ENCODE measurements around the gene C19orf38. TPM values are rescaled to one million over a fixed set of nuclear protein-coding genes. Genes with fewer than 3 reads are reported as not detected.

The C19orf38 gene
- total RNA-seq, 2 donors from 2014 or later = 0.24 TPM; not detected in 1

GRCh38 chr19:10803252-10803651 lies 45.0 kb upstream of the C19orf38 start:
- H3K9me3 Mint-ChIP-seq = no peaks in the 10 kb centered on the region
- peak overlapping the region; percentile 91 for H3K27ac Mint-ChIP-seq
- WGBS, 2 experiments (ENCODE audit: insufficient coverage in 1 of 2, insufficient read length in 1 of 2) = 91 to 100% methylated on average over 2 to 9 of the region's 9 CpGs
- no peak for DNase-seq
- peaks cover 60% of the 10 kb centered on the region for H3K36me3 Mint-ChIP-seq (ENCODE audit: low read depth)
- no peaks in the 10 kb centered on the region for H3K27me3 Mint-ChIP-seq (ENCODE audit: insufficient read depth)
- no peak overlapping the region for H3K9ac ChIP-seq (ENCODE audit: extremely low read depth, low read length, poor library complexity, severe bottlenecking)
- no peaks in the 10 kb centered on the region for H3K27me3 ChIP-seq (ENCODE audit: control insufficient read depth, insufficient read depth, low read length, poor library complexity, severe bottlenecking)
- H3K27ac ChIP-seq (ENCODE audit: low read depth, low read length) = no peak overlapping the region
- no peak overlapping the region for H3K4me3 Mint-ChIP-seq
- no peak for TF ChIP-seq CTCF (conservative IDR thresholded peaks at IDR 0.05)
- H3K36me3 ChIP-seq (ENCODE audit: control insufficient read depth, insufficient read depth, low read length) = peaks cover 42% of the 10 kb centered on the region
- H3K4me3 ChIP-seq (ENCODE audit: low read length) = no peak overlapping the region
- no peaks in the 10 kb centered on the region for H3K9me3 ChIP-seq (ENCODE audit: control insufficient read depth, low read length)
- H3K4me1 Mint-ChIP-seq = peaks cover 5% of the 10 kb centered on the region
- H3K4me1 ChIP-seq (ENCODE audit: control insufficient read depth, insufficient read depth, low read length) = no peaks in the 10 kb centered on the region

GRCh38 chr19:10805065-10805757 lies 43.0 kb upstream of the C19orf38 start:
- Histone ChIP-seq H3K27ac (ENCODE audit: low read depth, low read length) (no peak overlapping the region), H3K27me3 (ENCODE audit: control insufficient read depth, insufficient read depth, low read length, poor library complexity, severe bottlenecking) (no peaks in the 10 kb centered on the region), H3K36me3 (ENCODE audit: control insufficient read depth, insufficient read depth, low read length) (peaks cover 55% of the 10 kb centered on the region), H3K9me3 (ENCODE audit: control insufficient read depth, low read length) (no peaks in the 10 kb centered on the region), H3K4me1 (ENCODE audit: control insufficient read depth, insufficient read depth, low read length) (no peaks in the 10 kb centered on the region), H3K9ac (ENCODE audit: extremely low read depth, low read length, poor library complexity, severe bottlenecking) (no peak overlapping the region), H3K4me3 (ENCODE audit: low read length) (no peak overlapping the region)
- no peak for DNase-seq
- Mint-ChIP-seq H3K36me3 (ENCODE audit: low read depth) (peaks cover 60% of the 10 kb centered on the region), H3K27me3 (ENCODE audit: insufficient read depth) (no peaks in the 10 kb centered on the region), H3K27ac (no peak overlapping the region), H3K4me3 (no peak overlapping the region), H3K4me1 (peaks cover 5% of the 10 kb centered on the region), H3K9me3 (no peaks in the 10 kb centered on the region)
- WGBS, 2 experiments (ENCODE audit: insufficient coverage in 1 of 2, insufficient read length in 1 of 2) = 94 to 97% methylated on average over 11 of the region's 11 CpGs
- TF ChIP-seq CTCF (conservative IDR thresholded peaks at IDR 0.05) = no peak

DNA sequence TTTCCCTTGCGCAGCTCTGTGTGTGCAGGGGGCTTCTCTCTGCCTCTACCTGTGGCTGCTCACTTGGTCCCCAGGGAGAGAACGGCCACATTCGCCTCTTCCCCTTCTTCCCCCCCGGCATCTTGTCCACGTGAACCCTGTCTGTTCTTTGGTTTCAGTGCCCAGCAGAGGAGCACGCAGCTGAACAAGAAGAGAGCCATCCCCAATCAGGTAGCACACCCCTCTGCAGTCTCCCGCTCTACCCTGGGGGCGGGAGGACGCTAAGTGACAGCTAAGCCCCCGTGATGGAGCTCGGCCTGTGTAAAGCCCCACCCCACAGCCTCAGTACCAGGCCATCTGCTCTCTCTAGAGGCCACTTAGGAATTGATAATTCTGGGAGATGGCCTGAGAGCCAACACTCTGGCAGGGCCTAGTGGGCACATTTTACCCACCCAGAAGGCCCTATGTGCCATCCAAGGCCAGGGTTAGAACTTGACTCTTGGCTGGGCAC lies 42.4 kb upstream of the C19orf38 start:
- no peak for TF ChIP-seq CTCF (conservative IDR thresholded peaks at IDR 0.05)
- peaks cover 5% of the 10 kb centered on the region for H3K4me1 Mint-ChIP-seq
- 90 to 95% methylated on average over 7 to 11 of the region's 11 CpGs for WGBS, 2 experiments (ENCODE audit: insufficient coverage in 1 of 2, insufficient read length in 1 of 2)
- H3K9me3 Mint-ChIP-seq = no peaks in the 10 kb centered on the region
- H3K36me3 Mint-ChIP-seq (ENCODE audit: low read depth) = peaks cover 54% of the 10 kb centered on the region
- Histone ChIP-seq H3K27me3 (ENCODE audit: control insufficient read depth, insufficient read depth, low read length, poor library complexity, severe bottlenecking) (no peaks in the 10 kb centered on the region), H3K27ac (ENCODE audit: low read depth, low read length) (no peak overlapping the region), H3K4me3 (ENCODE audit: low read length) (no peak overlapping the region), H3K9ac (ENCODE audit: extremely low read depth, low read length, poor library complexity, severe bottlenecking) (no peak overlapping the region), H3K36me3 (ENCODE audit: control insufficient read depth, insufficient read depth, low read length) (peaks cover 53% of the 10 kb centered on the region), H3K4me1 (ENCODE audit: control insufficient read depth, insufficient read depth, low read length) (no peaks in the 10 kb centered on the region), H3K9me3 (ENCODE audit: control insufficient read depth, low read length) (no peaks in the 10 kb centered on the region)
- DNase-seq = no peak
- H3K27ac Mint-ChIP-seq = no peak overlapping the region
- H3K4me3 Mint-ChIP-seq = no peak overlapping the region
- no peaks in the 10 kb centered on the region for H3K27me3 Mint-ChIP-seq (ENCODE audit: insufficient read depth)

All from endodermal cell (in vitro differentiated cells).